ENCODE measurements around the gene KANSL1.
A peak's percentile ranks its signal among the peaks of the same experiment; 100 is the strongest.
"Not testable (repeated sequence)": the region's sequence is repeated elsewhere in the genome, so short reads cannot be mapped to it uniquely, and the experiment has no call there.

KANSL1 gene, protein sequence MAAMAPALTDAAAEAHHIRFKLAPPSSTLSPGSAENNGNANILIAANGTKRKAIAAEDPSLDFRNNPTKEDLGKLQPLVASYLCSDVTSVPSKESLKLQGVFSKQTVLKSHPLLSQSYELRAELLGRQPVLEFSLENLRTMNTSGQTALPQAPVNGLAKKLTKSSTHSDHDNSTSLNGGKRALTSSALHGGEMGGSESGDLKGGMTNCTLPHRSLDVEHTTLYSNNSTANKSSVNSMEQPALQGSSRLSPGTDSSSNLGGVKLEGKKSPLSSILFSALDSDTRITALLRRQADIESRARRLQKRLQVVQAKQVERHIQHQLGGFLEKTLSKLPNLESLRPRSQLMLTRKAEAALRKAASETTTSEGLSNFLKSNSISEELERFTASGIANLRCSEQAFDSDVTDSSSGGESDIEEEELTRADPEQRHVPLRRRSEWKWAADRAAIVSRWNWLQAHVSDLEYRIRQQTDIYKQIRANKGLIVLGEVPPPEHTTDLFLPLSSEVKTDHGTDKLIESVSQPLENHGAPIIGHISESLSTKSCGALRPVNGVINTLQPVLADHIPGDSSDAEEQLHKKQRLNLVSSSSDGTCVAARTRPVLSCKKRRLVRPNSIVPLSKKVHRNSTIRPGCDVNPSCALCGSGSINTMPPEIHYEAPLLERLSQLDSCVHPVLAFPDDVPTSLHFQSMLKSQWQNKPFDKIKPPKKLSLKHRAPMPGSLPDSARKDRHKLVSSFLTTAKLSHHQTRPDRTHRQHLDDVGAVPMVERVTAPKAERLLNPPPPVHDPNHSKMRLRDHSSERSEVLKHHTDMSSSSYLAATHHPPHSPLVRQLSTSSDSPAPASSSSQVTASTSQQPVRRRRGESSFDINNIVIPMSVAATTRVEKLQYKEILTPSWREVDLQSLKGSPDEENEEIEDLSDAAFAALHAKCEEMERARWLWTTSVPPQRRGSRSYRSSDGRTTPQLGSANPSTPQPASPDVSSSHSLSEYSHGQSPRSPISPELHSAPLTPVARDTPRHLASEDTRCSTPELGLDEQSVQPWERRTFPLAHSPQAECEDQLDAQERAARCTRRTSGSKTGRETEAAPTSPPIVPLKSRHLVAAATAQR (N-terminal part only)

DNA sequence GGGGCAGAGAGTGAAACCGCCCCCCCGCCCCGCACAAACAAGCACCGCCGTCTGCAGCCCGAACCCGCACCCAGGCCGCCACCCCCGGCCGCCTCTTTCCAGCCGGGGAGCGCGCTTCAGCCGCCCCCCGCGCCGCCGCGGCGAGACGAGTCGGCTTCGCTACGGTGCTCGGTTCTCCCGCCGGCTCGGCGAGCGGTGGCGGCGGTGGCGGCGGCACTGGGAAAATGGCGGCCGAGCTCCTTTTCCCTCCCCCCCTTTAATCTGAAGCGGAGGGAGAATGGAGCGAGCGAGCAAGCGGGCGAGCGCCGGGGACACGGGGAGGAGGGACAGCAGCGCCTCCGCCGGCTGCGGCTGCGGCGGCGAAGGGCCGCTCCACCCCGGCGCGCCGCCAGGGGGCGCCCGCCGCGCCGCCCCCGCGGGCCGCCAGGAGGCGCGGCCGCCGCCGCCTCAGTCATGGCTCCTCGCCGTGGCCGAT is at the start of gene KANSL1:
KANSL1 (minus strand) TSS at position 279 of the 475 bp plus-strand sequence. CDS start 21,286 bp downstream, outside the sequence.
- DNase-seq (ENCODE audit: extremely low read depth, low read depth) = peak; percentile 26
- TF ChIP-seq, protein P1, sequence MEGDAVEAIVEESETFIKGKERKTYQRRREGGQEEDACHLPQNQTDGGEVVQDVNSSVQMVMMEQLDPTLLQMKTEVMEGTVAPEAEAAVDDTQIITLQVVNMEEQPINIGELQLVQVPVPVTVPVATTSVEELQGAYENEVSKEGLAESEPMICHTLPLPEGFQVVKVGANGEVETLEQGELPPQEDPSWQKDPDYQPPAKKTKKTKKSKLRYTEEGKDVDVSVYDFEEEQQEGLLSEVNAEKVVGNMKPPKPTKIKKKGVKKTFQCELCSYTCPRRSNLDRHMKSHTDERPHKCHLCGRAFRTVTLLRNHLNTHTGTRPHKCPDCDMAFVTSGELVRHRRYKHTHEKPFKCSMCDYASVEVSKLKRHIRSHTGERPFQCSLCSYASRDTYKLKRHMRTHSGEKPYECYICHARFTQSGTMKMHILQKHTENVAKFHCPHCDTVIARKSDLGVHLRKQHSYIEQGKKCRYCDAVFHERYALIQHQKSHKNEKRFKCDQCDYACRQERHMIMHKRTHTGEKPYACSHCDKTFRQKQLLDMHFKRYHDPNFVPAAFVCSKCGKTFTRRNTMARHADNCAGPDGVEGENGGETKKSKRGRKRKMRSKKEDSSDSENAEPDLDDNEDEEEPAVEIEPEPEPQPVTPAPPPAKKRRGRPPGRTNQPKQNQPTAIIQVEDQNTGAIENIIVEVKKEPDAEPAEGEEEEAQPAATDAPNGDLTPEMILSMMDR (IDR thresholded peaks at IDR 0.05; ENCODE audit: low read depth, low read length, missing control alignments) = no peak

DNA sequence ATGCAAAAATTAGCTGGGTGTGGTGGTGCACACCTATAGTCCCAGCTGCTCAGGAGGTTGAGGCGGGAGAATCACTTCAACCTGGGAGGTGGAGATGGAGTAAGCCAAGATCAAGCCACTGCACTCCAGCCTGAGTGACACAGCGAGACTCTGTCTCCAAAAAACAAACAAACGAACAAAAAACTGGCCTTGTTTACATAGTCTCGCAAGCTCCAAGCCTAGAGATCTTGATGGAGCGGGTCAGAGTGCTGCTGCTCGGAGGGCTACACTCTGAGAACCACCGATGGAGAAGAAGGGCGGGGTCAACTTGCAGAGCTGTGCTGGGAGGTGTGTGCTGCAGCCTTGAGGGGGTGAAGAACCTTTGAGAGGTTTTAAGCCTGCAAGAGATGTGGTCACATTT is 38.1 kb upstream of the KANSL1 start:
- not testable (repeated sequence) for H3K4me3 ChIP-seq (replicated peaks; ENCODE audit: low read depth, low read length); DNase-seq (ENCODE audit: extremely low read depth, low read depth)

More for the DNA sequence above, at the start of gene KANSL1:
- peak within 1 kb of the TSS; percentile 92 for H3K4me3 ChIP-seq (replicated peaks; ENCODE audit: low read depth, low read length)

DNA sequence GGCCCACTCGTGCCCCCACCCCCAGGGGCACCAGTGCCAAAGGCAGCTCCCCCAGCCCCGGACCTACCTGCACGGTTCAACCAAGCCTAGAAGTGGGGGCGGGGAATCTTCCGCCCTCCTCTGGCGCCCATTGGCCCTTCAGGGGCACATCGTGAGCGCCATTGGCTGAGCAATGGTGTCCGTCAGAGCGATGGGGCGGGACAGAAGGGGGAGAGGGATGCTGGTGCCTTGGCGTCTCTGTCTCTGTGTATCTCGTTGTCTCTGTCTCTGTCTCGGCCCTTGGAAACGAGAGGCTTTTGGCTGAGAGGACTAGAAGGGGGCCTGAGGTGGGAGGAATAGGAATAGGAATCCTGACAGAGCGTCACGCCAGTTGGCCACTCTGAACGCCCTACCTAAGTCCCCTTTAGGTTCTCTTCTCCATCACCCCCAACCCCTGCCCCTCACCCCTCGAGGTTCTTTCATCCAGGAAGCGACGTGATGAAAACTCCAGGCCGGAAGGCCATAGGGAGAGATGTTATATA is 32.1 kb upstream of the KANSL1 start:
- peak; percentile 42 for DNase-seq (ENCODE audit: extremely low read depth, low read depth)
- H3K4me3 ChIP-seq (replicated peaks; ENCODE audit: low read depth, low read length) = peak overlapping the region; percentile 42

DNA sequence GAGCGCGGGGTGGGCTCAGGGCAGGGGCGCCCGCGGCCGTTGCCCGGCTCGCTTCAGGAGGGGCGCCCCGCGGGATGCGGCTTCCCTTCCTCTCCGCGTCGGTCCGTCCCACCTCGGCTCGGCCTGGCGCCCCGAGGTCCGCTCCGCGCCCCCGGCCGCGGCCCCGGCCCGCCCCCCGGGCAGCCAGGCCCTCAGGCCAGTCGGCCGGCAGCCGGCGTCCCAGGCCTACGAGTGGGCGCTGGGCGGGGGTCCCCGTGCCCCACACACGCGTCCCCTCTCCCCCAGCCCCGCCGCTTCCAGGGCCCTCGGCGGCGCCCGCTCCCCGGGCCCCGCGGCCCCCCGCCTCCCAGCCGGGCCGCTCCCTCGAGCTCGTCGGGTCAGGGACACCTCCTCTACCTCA is 31.6 kb upstream of the KANSL1 start:
- H3K4me3 ChIP-seq (replicated peaks; ENCODE audit: low read depth, low read length) = peak overlapping the region; percentile 42
- DNase-seq (ENCODE audit: extremely low read depth, low read depth) = not testable (repeated sequence)

DNA sequence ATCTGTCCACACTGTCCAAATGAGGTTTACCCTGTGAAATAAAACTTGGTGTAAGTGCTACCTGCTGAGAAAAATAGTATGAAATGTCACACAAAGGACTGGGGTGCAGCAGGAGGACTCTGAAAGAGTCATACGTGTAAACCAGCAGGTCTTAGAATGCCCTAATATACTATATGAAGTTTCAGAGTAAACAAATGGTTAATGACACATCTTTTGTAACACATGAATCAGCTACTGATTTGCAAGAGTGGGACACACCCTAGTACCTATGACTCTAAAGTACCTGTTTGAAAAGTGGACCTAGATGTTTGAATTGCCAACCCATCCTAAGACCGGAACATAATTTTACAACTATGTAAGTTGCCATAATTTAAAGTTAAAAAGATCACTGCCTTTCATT is 29.8 kb upstream of the KANSL1 start:
- not testable (repeated sequence) for H3K4me3 ChIP-seq (replicated peaks; ENCODE audit: low read depth, low read length); DNase-seq (ENCODE audit: extremely low read depth, low read depth)

DNA sequence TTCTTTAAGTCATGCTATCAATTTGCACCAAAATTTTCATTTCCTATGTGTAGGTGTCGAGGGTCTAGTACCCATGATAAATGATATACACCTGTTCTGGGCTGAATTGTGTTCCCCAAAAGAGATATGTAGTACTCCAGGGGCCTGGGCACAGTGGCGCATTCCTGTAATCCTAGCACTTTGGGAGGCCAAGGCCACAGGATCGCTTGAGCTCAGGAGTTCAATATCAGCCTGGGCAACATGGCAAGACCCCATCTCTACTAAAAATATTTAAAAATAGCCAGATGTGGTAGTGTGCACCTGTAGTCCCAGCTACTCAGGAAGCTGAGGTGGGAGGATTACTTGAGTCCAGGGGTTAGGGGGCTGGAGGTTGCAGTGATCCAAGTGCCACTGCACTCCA is 23.5 kb upstream of the KANSL1 start:
- no peak for DNase-seq (ENCODE audit: extremely low read depth, low read depth)

DNA sequence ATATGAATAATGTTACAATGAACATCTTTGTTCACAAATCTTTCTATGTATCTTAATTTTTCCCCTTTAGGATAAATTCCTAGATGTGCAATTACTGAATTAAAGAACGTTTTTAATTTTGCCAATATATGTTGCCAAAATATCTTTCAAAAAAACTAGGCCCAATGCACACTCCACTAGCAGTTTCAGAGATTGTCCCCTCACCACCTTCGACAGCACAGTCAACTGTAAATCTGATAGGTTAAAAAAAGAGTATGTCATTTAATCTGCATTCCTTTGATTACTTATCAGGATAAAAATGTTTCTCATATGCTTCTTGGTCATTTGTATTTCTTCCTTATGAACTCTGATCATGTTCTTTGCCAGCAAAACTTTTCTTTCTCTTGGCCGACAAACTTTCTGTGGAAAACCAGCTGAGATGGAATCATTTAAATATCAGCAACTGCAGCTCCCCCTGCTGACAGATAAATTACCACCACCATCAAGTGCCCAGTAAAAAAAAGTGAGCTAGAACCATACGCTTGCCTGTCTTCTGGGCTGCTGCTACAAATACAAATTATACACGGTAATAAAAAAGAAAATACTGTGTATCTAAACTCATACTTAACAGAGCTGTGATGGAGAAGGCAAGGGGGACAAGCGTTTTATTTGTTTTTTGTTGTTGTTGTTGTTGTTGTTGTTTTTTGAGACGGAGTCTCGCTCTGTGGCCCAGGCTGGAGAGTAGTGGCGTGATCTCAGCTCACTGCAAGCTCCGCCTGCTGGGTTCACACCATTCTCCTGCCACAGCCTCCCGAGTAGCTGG is 19.6 kb upstream of the KANSL1 start:
- TF ChIP-seq, protein P1 (IDR thresholded peaks at IDR 0.05; ENCODE audit: low read depth, low read length, missing control alignments) = peak; percentile 66
- DNase-seq (ENCODE audit: extremely low read depth, low read depth) = peak; percentile 46
- H3K4me3 ChIP-seq (replicated peaks; ENCODE audit: low read depth, low read length) = no peak overlapping the region

More for the DNA sequence above, 23.5 kb upstream of the KANSL1 start:
- H3K4me3 ChIP-seq (replicated peaks; ENCODE audit: low read depth, low read length) = no peak overlapping the region
- TF ChIP-seq, protein P1 (IDR thresholded peaks at IDR 0.05; ENCODE audit: low read depth, low read length, missing control alignments) = no peak

DNA sequence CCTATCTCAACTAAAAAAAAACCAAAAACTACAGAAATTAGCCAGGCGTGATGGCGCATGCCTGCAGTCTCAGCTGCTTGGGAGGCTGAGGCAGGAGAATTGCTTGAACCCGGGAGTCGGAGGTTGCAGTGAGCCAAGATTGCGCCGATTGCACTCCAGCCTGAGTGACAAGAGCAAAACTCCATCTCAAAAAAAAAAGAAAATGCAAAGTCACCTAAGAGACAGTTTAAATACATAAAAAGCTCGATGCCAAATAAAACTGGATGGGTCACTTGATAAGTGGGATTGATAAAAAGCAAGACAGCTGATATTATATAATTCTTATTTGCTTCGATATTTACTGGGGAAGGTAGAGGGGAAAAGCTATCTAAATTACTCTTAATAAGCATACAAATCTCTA is 15.8 kb upstream of the KANSL1 start:
- TF ChIP-seq, protein P1 (IDR thresholded peaks at IDR 0.05; ENCODE audit: low read depth, low read length, missing control alignments) = no peak
- no peak for DNase-seq (ENCODE audit: extremely low read depth, low read depth)
- no peak overlapping the region for H3K4me3 ChIP-seq (replicated peaks; ENCODE audit: low read depth, low read length)
